ENCODE data around the gene LDLRAD3.

LDLRAD3 gene

DNA sequence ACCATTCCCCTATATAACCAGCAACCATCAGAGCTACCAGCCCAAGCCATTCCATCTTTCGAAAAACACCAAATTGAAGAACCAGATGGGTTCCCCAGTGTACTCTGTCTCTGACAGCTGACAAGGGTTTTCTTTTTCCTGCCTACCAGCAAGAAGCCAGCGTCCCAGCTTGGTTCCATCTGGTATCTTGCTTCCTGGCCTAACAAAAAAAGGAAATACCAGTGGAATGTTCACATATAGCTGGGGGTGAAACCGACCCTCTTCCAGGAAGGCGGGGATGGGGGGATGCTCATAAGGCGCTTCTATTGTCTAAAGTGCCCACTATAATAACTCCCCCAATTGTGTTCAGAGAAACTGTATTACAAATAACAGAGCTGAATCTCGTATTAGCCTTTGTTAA lies 172.3 kb downstream of the LDLRAD3 start:
- TF ChIP-seq CREB1 (IDR thresholded peaks at IDR 0.05; ENCODE audit: low read depth) (no peak), TCF12 (IDR thresholded peaks at IDR 0.05; ENCODE audit: low read depth) (no peak), YY1 (IDR thresholded peaks at IDR 0.05; ENCODE audit: low read depth) (no peak), CEBPB (IDR thresholded peaks at IDR 0.05) (no peak), TAF1 (IDR thresholded peaks at IDR 0.05; ENCODE audit: low read depth) (no peak), EP300 (IDR thresholded peaks at IDR 0.05; ENCODE audit: borderline replicate concordance) (no peak), NFIC (IDR thresholded peaks at IDR 0.05) (no peak), FOXM1 (IDR thresholded peaks at IDR 0.05; ENCODE audit: borderline replicate concordance, low read depth) (no peak), RAD21 (IDR thresholded peaks at IDR 0.05; ENCODE audit: low read depth) (no peak), EGR1 (IDR thresholded peaks at IDR 0.05) (no peak), TEAD4 (IDR thresholded peaks at IDR 0.05) (no peak), ZBTB7A (IDR thresholded peaks at IDR 0.05; ENCODE audit: low read depth) (no peak)
- TF ChIP-seq, protein P1, sequence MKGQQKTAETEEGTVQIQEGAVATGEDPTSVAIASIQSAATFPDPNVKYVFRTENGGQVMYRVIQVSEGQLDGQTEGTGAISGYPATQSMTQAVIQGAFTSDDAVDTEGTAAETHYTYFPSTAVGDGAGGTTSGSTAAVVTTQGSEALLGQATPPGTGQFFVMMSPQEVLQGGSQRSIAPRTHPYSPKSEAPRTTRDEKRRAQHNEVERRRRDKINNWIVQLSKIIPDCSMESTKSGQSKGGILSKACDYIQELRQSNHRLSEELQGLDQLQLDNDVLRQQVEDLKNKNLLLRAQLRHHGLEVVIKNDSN (IDR thresholded peaks at IDR 0.05) = no peak
- TF ChIP-seq, protein P2, sequence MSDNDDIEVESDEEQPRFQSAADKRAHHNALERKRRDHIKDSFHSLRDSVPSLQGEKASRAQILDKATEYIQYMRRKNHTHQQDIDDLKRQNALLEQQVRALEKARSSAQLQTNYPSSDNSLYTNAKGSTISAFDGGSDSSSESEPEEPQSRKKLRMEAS (IDR thresholded peaks at IDR 0.05) = no peak
- TF ChIP-seq, protein P3, sequence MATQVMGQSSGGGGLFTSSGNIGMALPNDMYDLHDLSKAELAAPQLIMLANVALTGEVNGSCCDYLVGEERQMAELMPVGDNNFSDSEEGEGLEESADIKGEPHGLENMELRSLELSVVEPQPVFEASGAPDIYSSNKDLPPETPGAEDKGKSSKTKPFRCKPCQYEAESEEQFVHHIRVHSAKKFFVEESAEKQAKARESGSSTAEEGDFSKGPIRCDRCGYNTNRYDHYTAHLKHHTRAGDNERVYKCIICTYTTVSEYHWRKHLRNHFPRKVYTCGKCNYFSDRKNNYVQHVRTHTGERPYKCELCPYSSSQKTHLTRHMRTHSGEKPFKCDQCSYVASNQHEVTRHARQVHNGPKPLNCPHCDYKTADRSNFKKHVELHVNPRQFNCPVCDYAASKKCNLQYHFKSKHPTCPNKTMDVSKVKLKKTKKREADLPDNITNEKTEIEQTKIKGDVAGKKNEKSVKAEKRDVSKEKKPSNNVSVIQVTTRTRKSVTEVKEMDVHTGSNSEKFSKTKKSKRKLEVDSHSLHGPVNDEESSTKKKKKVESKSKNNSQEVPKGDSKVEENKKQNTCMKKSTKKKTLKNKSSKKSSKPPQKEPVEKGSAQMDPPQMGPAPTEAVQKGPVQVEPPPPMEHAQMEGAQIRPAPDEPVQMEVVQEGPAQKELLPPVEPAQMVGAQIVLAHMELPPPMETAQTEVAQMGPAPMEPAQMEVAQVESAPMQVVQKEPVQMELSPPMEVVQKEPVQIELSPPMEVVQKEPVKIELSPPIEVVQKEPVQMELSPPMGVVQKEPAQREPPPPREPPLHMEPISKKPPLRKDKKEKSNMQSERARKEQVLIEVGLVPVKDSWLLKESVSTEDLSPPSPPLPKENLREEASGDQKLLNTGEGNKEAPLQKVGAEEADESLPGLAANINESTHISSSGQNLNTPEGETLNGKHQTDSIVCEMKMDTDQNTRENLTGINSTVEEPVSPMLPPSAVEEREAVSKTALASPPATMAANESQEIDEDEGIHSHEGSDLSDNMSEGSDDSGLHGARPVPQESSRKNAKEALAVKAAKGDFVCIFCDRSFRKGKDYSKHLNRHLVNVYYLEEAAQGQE (IDR thresholded peaks at IDR 0.05; ENCODE audit: low read depth) = no peak

DNA sequence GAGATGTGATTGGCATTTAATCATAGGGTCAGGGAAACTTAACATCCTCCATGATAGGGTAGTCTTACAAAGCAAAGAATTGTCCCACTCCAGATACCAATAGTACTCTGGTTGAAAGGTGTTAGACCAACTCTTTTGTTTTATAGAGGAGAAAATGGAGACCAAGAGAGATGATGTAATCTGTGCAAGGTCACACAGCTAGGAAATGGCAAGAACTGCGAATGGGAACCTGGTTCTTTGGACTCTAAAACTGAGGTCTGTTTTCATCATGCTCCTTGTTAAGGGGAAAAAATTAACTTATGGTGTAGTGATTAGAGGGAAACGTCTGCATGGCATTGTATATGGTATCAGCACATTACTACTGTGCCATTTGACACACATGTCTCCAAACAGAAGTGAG lies 174.2 kb downstream of the LDLRAD3 start:
- TF ChIP-seq TAF1 (IDR thresholded peaks at IDR 0.05; ENCODE audit: low read depth) = no peak
- TF ChIP-seq, protein P3 (IDR thresholded peaks at IDR 0.05; ENCODE audit: low read depth) = no peak
- TF ChIP-seq CEBPB (IDR thresholded peaks at IDR 0.05) = no peak
- no peak for TF ChIP-seq CREB1 (IDR thresholded peaks at IDR 0.05; ENCODE audit: low read depth)
- TF ChIP-seq TEAD4 (IDR thresholded peaks at IDR 0.05) = no peak
- TF ChIP-seq NFIC (IDR thresholded peaks at IDR 0.05) = no peak
- TF ChIP-seq, protein P1 (IDR thresholded peaks at IDR 0.05) = no peak
- no peak for TF ChIP-seq YY1 (IDR thresholded peaks at IDR 0.05; ENCODE audit: low read depth)
- no peak for TF ChIP-seq FOXM1 (IDR thresholded peaks at IDR 0.05; ENCODE audit: borderline replicate concordance, low read depth)
- TF ChIP-seq TCF12 (IDR thresholded peaks at IDR 0.05; ENCODE audit: low read depth) = no peak
- no peak for TF ChIP-seq RAD21 (IDR thresholded peaks at IDR 0.05; ENCODE audit: low read depth)
- TF ChIP-seq, protein P2 (IDR thresholded peaks at IDR 0.05) = no peak
- no peak for TF ChIP-seq EP300 (IDR thresholded peaks at IDR 0.05; ENCODE audit: borderline replicate concordance)
- TF ChIP-seq ZBTB7A (IDR thresholded peaks at IDR 0.05; ENCODE audit: low read depth) = no peak
- TF ChIP-seq EGR1 (IDR thresholded peaks at IDR 0.05) = no peak

DNA sequence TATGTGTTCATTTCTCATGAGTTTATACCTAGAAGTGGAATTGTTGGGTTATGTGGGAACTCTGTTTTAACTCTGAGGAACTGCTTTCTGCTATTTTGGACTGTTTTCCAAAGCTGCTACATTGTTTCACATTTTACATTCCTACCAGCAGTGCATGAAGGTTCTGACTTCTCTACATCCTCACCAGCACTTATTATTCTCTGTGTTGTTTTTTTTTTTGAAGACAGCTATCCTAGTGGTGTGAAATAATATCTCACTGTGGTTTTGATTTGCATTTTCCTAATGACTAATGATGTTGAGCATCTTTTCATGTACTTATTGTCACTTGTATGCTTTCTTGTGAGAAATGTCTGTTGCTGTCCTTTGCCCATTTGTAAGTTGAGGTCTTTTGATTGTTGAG lies 175.4 kb downstream of the LDLRAD3 start:
- no peak for TF ChIP-seq TEAD4 (IDR thresholded peaks at IDR 0.05)
- no peak for TF ChIP-seq YY1 (IDR thresholded peaks at IDR 0.05; ENCODE audit: low read depth)
- TF ChIP-seq RAD21 (IDR thresholded peaks at IDR 0.05; ENCODE audit: low read depth) = no peak
- TF ChIP-seq, protein P3 (IDR thresholded peaks at IDR 0.05; ENCODE audit: low read depth) = no peak
- no peak for TF ChIP-seq CREB1 (IDR thresholded peaks at IDR 0.05; ENCODE audit: low read depth)
- TF ChIP-seq CEBPB (IDR thresholded peaks at IDR 0.05) = no peak
- TF ChIP-seq FOXM1 (IDR thresholded peaks at IDR 0.05; ENCODE audit: borderline replicate concordance, low read depth) = no peak
- TF ChIP-seq, protein P2 (IDR thresholded peaks at IDR 0.05) = no peak
- TF ChIP-seq, protein P1 (IDR thresholded peaks at IDR 0.05) = no peak
- no peak for TF ChIP-seq NFIC (IDR thresholded peaks at IDR 0.05)
- no peak for TF ChIP-seq ZBTB7A (IDR thresholded peaks at IDR 0.05; ENCODE audit: low read depth)
- no peak for TF ChIP-seq EGR1 (IDR thresholded peaks at IDR 0.05)
- TF ChIP-seq TCF12 (IDR thresholded peaks at IDR 0.05; ENCODE audit: low read depth) = no peak
- TF ChIP-seq EP300 (IDR thresholded peaks at IDR 0.05; ENCODE audit: borderline replicate concordance) = no peak
- no peak for TF ChIP-seq TAF1 (IDR thresholded peaks at IDR 0.05; ENCODE audit: low read depth)
